ENCODE data around the gene MCTP2.

The MCTP2 gene

GRCh38 chr15:94306700-94307650 lies 75.6 kb downstream of the MCTP2 start:
- peak; percentile 77 for DNase-seq (ENCODE audit: extremely low read depth, insufficient read length)
- Histone ChIP-seq H3K4me3 (replicated peaks; ENCODE audit: low read depth, low read length) (no peak overlapping the region), H3K27me3 (replicated peaks; ENCODE audit: control insufficient read depth, insufficient read depth, low read length) (no peaks in the 10 kb centered on the region), H3K36me3 (ENCODE audit: control insufficient read depth, insufficient read depth, low read length) (no peaks in the 10 kb centered on the region)
- TF ChIP-seq CTCF (IDR thresholded peaks at IDR 0.05; ENCODE audit: insufficient read depth, low read length, poor library complexity, severe bottlenecking) = no peak

- Histone ChIP-seq H3K36me3 (ENCODE audit: control insufficient read depth, insufficient read depth, low read length) (no peaks in the 10 kb centered on the region), H3K4me3 (replicated peaks; ENCODE audit: low read depth, low read length) (no peak overlapping the region), H3K27me3 (replicated peaks; ENCODE audit: control insufficient read depth, insufficient read depth, low read length) (no peaks in the 10 kb centered on the region)
- no peak for TF ChIP-seq CTCF (IDR thresholded peaks at IDR 0.05; ENCODE audit: insufficient read depth, low read length, poor library complexity, severe bottlenecking)
- DNase-seq (ENCODE audit: extremely low read depth, insufficient read length) = no peak
Measured at GRCh38 chr15:94312946-94313345, 81.6 kb downstream of the MCTP2 start.

GRCh38 chr15:94314639-94315038 lies 83.3 kb downstream of the MCTP2 start:
- no peak for DNase-seq (ENCODE audit: extremely low read depth, insufficient read length)
- Histone ChIP-seq H3K36me3 (ENCODE audit: control insufficient read depth, insufficient read depth, low read length) (no peaks in the 10 kb centered on the region), H3K27me3 (replicated peaks; ENCODE audit: control insufficient read depth, insufficient read depth, low read length) (no peaks in the 10 kb centered on the region), H3K4me3 (replicated peaks; ENCODE audit: low read depth, low read length) (no peak overlapping the region)
- TF ChIP-seq CTCF (IDR thresholded peaks at IDR 0.05; ENCODE audit: insufficient read depth, low read length, poor library complexity, severe bottlenecking) = no peak

- no peak for TF ChIP-seq CTCF (IDR thresholded peaks at IDR 0.05; ENCODE audit: insufficient read depth, low read length, poor library complexity, severe bottlenecking)
- H3K27me3 ChIP-seq (replicated peaks; ENCODE audit: control insufficient read depth, insufficient read depth, low read length) = no peaks in the 10 kb centered on the region
- DNase-seq (ENCODE audit: extremely low read depth, insufficient read length) = no peak
- H3K36me3 ChIP-seq (ENCODE audit: control insufficient read depth, insufficient read depth, low read length) = no peaks in the 10 kb centered on the region
- no peak overlapping the region for H3K4me3 ChIP-seq (replicated peaks; ENCODE audit: low read depth, low read length)
Measured at GRCh38 chr15:94317211-94317610, 85.8 kb downstream of the MCTP2 start.

GRCh38 chr15:94322141-94322540 lies 90.8 kb downstream of the MCTP2 start:
- DNase-seq (ENCODE audit: extremely low read depth, insufficient read length) = no peak
- H3K27me3 ChIP-seq (replicated peaks; ENCODE audit: control insufficient read depth, insufficient read depth, low read length) = no peaks in the 10 kb centered on the region
- H3K4me3 ChIP-seq (replicated peaks; ENCODE audit: low read depth, low read length) = no peak overlapping the region
- H3K36me3 ChIP-seq (ENCODE audit: control insufficient read depth, insufficient read depth, low read length) = no peaks in the 10 kb centered on the region
- TF ChIP-seq CTCF (IDR thresholded peaks at IDR 0.05; ENCODE audit: insufficient read depth, low read length, poor library complexity, severe bottlenecking) = no peak
